ENCODE results near the gene AQP6. TPM values are rescaled to one million over a fixed set of nuclear protein-coding genes. Genes with fewer than 3 reads are reported as not detected.
A peak's percentile ranks its signal among the peaks of the same experiment; 100 is the strongest.
"Not testable (repeated sequence)": the region's sequence is repeated elsewhere in the genome, so short reads cannot be mapped to it uniquely, and the experiment has no call there.

The AQP6 gene
- total RNA-seq, 8 experiments from 2014 or later = 0.08 to 1.2 (median 0.31) TPM

GRCh38 chr12:49982246-49983087 lies 9.7 kb downstream of the AQP6 start:
- Histone ChIP-seq H3K4me1 (replicated peaks in 1 of 2) (peaks cover 53 to 62% of the 10 kb centered on the region in 2 donors), H3K27ac (no peak overlapping the region), H3K4me3 (no peak overlapping the region)
- ATAC-seq (replicated peaks in 6 of 8) = no peak
- in situ Hi-C loops (cut with MboI; ENCODE audit: low pct_unique_long_range_greater_than_20kb in 2 of 9, low sequenced_read_pairs in 9 of 9, unreplicated experiment in 9 of 9) = no loop called here
- WGBS, 10 experiments = 40 to 100% (median 93%) methylated on average over 1 to 6 of the region's 7 CpGs; no CpG with 5 or more reads in 2 of the 10 experiments

- no peak overlapping the region for H3K4me3 ChIP-seq
- peak; percentile 66 to 88 (median 78) for ATAC-seq (replicated peaks in 6 of 8)
- WGBS, 10 experiments = 0 to 34% (median 14%) methylated on average over 2 to 8 of the region's 8 CpGs; no CpG with 5 or more reads in 5 of the 10 experiments
- peaks cover 42 to 52% of the 10 kb centered on the region in 2 donors for H3K4me1 ChIP-seq (replicated peaks in 1 of 2)
- H3K27ac ChIP-seq = peak overlapping the region; percentile 9 to 42
- in situ Hi-C loops (cut with MboI; ENCODE audit: low pct_unique_long_range_greater_than_20kb in 2 of 9, low sequenced_read_pairs in 9 of 9, unreplicated experiment in 9 of 9) = no loop called here
Measured at GRCh38 chr12:49983892-49984291, 11.1 kb downstream of the AQP6 start.

DNA sequence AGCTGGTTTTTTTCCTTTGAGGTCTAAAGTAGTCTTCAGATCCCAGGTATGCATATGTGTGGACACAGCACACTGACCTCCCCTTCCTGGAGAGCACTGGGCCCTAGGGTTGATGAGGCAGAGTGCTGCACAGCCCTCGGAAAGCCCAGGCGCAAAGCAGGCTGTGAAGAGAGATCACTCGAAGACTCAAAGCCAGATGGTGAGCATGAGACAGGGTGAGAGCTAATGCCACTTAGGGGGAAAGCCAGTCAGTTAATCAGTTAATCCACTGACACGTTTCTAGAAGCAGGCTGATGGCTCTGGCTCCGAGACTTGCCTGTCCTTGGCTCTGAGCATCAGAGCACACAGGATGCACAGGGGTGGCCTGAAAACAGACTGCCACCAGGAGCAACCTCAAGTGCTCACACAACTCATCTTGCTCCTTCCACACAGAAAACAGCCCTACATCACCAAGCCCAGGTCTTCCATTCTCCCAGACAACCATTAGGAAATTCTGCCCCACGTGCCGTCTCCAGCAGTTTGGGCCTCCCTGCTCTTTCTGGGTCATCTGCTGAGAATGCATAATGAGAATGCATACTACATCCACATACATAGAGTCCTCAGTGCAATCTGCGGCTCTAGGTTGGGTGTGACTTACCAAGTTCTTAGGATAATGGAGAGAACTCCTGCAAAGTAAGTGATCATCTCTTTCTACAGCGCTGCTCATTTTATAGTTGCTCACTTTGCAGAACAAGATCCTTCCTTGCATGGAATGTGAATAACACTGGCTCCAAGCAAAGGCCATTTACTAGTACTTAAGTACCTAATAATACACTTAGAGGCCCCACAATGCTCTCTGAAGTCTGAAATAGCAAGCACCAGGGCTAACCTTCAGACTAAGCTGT lies 12.0 kb downstream of the AQP6 start:
- Histone ChIP-seq H3K27ac (no peak overlapping the region), H3K4me3 (no peak overlapping the region), H3K4me1 (replicated peaks in 1 of 2) (peaks cover 36 to 44% of the 10 kb centered on the region in 2 donors)
- peak; percentile 15 to 75 (median 34) for ATAC-seq (replicated peaks in 6 of 8)
- 17 to 100% (median 67%) methylated on average over 1 to 8 of the region's 9 CpGs; no CpG with 5 or more reads in 3 of the 10 experiments for WGBS, 10 experiments
- in situ Hi-C loops (cut with MboI; ENCODE audit: low pct_unique_long_range_greater_than_20kb in 2 of 9, low sequenced_read_pairs in 9 of 9, unreplicated experiment in 9 of 9) = no loop called here

GRCh38 chr12:49985981-49986380 lies 13.2 kb downstream of the AQP6 start:
- H3K27ac ChIP-seq = no peak overlapping the region
- H3K4me1 ChIP-seq (replicated peaks in 1 of 2) = peaks cover 25 to 35% of the 10 kb centered on the region in 2 donors
- no peak overlapping the region for H3K4me3 ChIP-seq
- in situ Hi-C loops (cut with MboI; ENCODE audit: low pct_unique_long_range_greater_than_20kb in 2 of 9, low sequenced_read_pairs in 9 of 9, unreplicated experiment in 9 of 9) = no loop called here
- peak in 1 of 8 experiments; percentile 65 for ATAC-seq (replicated peaks in 6 of 8)
- 81 to 100% (median 93%) methylated on average over 1 to 4 of the region's 5 CpGs; no CpG with 5 or more reads in 4 of the 10 experiments for WGBS, 10 experiments

DNA sequence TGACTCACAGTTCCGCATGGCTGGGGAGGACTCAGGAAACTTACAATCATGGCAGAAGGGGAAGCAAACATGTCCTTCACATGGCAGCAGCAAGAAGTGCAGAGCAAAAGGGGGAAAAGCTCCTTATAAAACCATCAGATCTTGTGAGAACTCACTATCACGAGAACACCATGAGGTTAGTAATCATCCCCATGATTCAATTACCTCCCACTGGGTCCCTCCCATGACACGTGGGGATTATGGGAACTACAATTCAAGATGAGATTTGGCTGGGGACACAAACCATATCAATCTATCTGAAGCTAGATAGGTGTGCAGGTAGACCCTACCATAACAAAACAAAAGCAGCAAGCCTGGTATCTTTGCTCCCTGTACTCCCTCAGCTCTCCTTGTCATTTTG lies 13.7 kb downstream of the AQP6 start:
- H3K27ac ChIP-seq; in situ Hi-C loops (cut with MboI; ENCODE audit: low pct_unique_long_range_greater_than_20kb in 2 of 9, low sequenced_read_pairs in 9 of 9, unreplicated experiment in 9 of 9); H3K4me3 ChIP-seq: not testable (repeated sequence)
- H3K4me1 ChIP-seq (replicated peaks in 1 of 2) = peaks cover 20 to 31% of the 10 kb centered on the region in 2 donors
- WGBS, 10 experiments = 50% methylated on average over 1 of the region's 3 CpGs; no CpG with 5 or more reads in 9 of the 10 experiments
- ATAC-seq (replicated peaks in 6 of 8) = peak in 1 of 8 experiments; percentile 14

GRCh38 chr12:49987625-49988303 lies 15.0 kb downstream of the AQP6 start:
- in situ Hi-C loops (cut with MboI; ENCODE audit: low pct_unique_long_range_greater_than_20kb in 2 of 9, low sequenced_read_pairs in 9 of 9, unreplicated experiment in 9 of 9) = no loop called here
- no peak for ATAC-seq (replicated peaks in 6 of 8)

GRCh38 chr12:49989400-49989799 lies 16.7 kb downstream of the AQP6 start:
- ATAC-seq (replicated peaks in 6 of 8); H3K4me3 ChIP-seq; in situ Hi-C loops (cut with MboI; ENCODE audit: low pct_unique_long_range_greater_than_20kb in 2 of 9, low sequenced_read_pairs in 9 of 9, unreplicated experiment in 9 of 9); H3K27ac ChIP-seq: not testable (repeated sequence)
- WGBS, 10 experiments = 57 to 100% (median 100%) methylated on average over 1 to 2 of the region's 2 CpGs; no CpG with 5 or more reads in 4 of the 10 experiments
- H3K4me1 ChIP-seq (replicated peaks in 1 of 2) = peaks cover 9 to 17% of the 10 kb centered on the region in 2 donors

More at GRCh38 chr12:49987625-49988303, 15.0 kb downstream of the AQP6 start:
- Histone ChIP-seq H3K27ac (peak overlapping the region; percentile 31 to 32), H3K4me1 (replicated peaks in 1 of 2) (peaks cover 18 to 26% of the 10 kb centered on the region in 2 donors), H3K4me3 (no peak overlapping the region)
- WGBS, 10 experiments = 33 to 100% (median 85%) methylated on average over 1 to 4 of the region's 4 CpGs; no CpG with 5 or more reads in 2 of the 10 experiments

DNA sequence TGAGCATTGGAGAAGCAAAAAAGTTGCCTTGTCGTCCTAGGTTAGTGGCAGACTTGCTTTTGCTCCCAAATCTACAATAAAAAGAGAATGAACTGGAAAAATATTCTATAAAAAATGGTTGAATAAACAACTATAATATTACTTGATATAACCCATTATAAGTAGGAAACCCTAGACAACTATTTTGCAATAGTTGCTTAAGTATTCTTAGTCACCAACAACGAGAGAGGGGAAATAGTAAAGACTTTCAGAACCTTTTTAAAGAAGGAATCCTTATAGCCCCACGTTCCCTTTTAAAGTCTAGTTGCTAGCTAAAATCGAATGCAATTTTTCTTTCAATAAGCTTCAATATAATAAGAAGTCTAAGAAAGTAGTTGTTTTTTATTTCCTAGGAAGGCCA lies 17.5 kb downstream of the AQP6 start:
- ATAC-seq (replicated peaks in 6 of 8) = no peak
- H3K27ac ChIP-seq = no peak overlapping the region
- peaks cover 3 to 8% of the 10 kb centered on the region in 2 donors for H3K4me1 ChIP-seq (replicated peaks in 1 of 2)
- WGBS, 10 experiments = 83 to 100% (median 93%) methylated on average over 1 to 4 of the region's 4 CpGs
- H3K4me3 ChIP-seq = no peak overlapping the region
- in situ Hi-C loops (cut with MboI; ENCODE audit: low pct_unique_long_range_greater_than_20kb in 2 of 9, low sequenced_read_pairs in 9 of 9, unreplicated experiment in 9 of 9) = no loop called here

GRCh38 chr12:49998453-49998852 lies 25.7 kb downstream of the AQP6 start:
- Histone ChIP-seq H3K4me3 (no peak overlapping the region), H3K4me1 (replicated peaks in 1 of 2) (no peaks in the 10 kb centered on the region), H3K27ac (no peak overlapping the region)
- no peak for ATAC-seq (replicated peaks in 6 of 8)
- in situ Hi-C loops (cut with MboI; ENCODE audit: low pct_unique_long_range_greater_than_20kb in 2 of 9, low sequenced_read_pairs in 9 of 9, unreplicated experiment in 9 of 9) = no loop called here
- WGBS, 10 experiments = 75 to 100% (median 100%) methylated on average over 1 to 2 of the region's 2 CpGs; no CpG with 5 or more reads in 5 of the 10 experiments

GRCh38 chr12:50003595-50003994 lies 30.8 kb downstream of the AQP6 start:
- no peak overlapping the region for H3K27ac ChIP-seq
- peaks cover 12 to 24% of the 10 kb centered on the region in 2 donors for H3K4me1 ChIP-seq (replicated peaks in 1 of 2)
- in situ Hi-C loops (cut with MboI; ENCODE audit: low pct_unique_long_range_greater_than_20kb in 2 of 9, low sequenced_read_pairs in 9 of 9, unreplicated experiment in 9 of 9) = no loop called here
- no peak overlapping the region for H3K4me3 ChIP-seq
- 43 to 100% (median 98%) methylated on average over 1 to 2 of the region's 2 CpGs; no CpG with 5 or more reads in 2 of the 10 experiments for WGBS, 10 experiments
- ATAC-seq (replicated peaks in 6 of 8) = no peak

DNA sequence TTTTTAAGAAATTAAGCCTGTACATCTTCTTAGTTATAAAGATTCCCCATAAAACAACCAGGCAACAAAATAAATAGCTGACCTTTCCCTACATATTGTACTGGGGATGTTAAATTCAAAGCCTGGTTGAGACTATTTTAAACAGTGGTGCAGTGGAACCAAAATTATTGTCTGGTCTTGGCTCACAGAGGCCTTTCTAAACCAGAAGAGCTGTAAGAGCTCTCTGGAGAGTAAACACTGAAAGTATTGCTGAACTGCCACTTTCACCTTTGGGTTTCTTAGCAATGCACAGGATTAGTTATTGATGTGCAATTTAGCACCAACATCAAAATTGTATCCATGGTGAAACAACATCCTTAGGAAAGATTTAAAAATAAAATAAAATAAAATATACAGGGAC lies 31.9 kb downstream of the AQP6 start:
- peak in 1 of 8 experiments; percentile 25 for ATAC-seq (replicated peaks in 6 of 8)
- H3K4me3 ChIP-seq = no peak overlapping the region
- in situ Hi-C loops (cut with MboI; ENCODE audit: low pct_unique_long_range_greater_than_20kb in 2 of 9, low sequenced_read_pairs in 9 of 9, unreplicated experiment in 9 of 9) = no loop called here
- H3K27ac ChIP-seq = peak overlapping the region in 1 of 2 donors; percentile 47
- H3K4me1 ChIP-seq (replicated peaks in 1 of 2) = peaks cover 12 to 24% of the 10 kb centered on the region in 2 donors

DNA sequence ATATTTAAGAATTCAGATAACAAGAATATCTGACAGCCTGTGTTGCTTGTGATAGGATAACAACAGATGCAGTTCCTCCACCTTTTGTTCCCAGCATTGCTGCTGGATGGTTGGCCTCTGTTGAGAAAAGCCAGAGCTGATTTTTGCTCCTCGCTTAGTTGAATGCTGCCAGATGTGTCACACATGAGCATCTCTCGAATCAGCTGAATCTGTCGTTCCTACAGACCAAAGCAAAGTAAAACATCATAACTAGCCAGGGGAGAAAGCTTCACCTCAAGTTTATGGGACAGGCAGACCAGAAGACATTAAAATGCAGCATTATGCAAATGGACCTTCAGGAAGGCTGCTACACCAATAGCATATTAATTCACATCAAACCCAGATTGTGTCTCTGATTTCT lies 32.4 kb downstream of the AQP6 start:
- no peak overlapping the region for H3K4me3 ChIP-seq
- peak overlapping the region in 1 of 2 donors; percentile 47 for H3K27ac ChIP-seq
- peaks cover 12 to 24% of the 10 kb centered on the region in 2 donors for H3K4me1 ChIP-seq (replicated peaks in 1 of 2)
- in situ Hi-C loops (cut with MboI; ENCODE audit: low pct_unique_long_range_greater_than_20kb in 2 of 9, low sequenced_read_pairs in 9 of 9, unreplicated experiment in 9 of 9) = no loop called here
- ATAC-seq (replicated peaks in 6 of 8) = peak in 2 of 8 experiments; percentile 55 to 57
- WGBS, 10 experiments = 60 to 100% (median 97%) methylated on average over 1 to 3 of the region's 3 CpGs; no CpG with 5 or more reads in 5 of the 10 experiments

All from motor neuron (in vitro differentiated cells).